Measurements from ENCODE around the gene RNF207.

DNA sequence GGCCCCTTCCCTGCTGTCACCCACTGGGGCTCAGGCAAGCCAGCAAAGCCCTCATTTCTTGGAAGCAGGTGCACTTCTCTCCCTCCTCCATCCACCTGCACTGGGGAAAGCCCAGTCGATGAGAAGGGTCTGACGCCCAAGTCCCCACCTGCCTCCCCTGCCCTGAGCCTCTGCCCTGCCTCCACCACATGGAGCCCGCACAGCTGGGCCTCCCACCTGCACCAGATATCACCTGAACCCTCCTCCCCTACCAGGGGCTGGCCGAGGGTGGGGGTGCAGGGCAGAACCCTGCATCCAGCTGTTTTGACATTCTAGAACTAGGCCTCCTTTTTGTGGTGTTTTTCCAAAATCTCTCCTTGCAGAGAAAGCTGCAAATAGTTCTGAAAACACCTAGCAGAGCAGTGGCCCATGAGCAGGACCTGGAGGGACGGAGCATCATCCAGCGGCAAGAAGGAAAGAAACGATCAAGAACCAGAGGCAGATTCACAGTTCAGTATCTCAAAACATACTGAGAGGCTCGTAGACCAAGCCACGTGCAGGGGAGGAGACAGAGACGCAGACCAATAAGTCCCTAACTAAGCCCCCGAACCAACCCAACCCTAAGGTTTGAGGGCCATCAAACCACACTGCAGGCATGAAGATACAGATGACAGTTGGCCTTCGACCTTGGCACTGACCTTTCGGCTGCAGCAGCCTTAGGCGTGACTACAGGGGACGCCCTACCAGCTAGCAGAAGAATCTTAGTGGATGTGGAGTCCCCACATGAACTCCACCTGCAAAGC, 42.5 kb upstream of the RNF207 start:
- TF ChIP-seq, protein P1, sequence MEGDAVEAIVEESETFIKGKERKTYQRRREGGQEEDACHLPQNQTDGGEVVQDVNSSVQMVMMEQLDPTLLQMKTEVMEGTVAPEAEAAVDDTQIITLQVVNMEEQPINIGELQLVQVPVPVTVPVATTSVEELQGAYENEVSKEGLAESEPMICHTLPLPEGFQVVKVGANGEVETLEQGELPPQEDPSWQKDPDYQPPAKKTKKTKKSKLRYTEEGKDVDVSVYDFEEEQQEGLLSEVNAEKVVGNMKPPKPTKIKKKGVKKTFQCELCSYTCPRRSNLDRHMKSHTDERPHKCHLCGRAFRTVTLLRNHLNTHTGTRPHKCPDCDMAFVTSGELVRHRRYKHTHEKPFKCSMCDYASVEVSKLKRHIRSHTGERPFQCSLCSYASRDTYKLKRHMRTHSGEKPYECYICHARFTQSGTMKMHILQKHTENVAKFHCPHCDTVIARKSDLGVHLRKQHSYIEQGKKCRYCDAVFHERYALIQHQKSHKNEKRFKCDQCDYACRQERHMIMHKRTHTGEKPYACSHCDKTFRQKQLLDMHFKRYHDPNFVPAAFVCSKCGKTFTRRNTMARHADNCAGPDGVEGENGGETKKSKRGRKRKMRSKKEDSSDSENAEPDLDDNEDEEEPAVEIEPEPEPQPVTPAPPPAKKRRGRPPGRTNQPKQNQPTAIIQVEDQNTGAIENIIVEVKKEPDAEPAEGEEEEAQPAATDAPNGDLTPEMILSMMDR (conservative IDR thresholded peaks at IDR 0.05; ENCODE audit: low read depth, low read length), result no peak
- no peak for TF ChIP-seq EZH2 (IDR thresholded peaks at IDR 0.05; ENCODE audit: borderline replicate concordance, low read depth, low read length, poor library complexity, severe bottlenecking)
